ENCODE data around the gene ARID1B. TPM values are rescaled to one million over a fixed set of nuclear protein-coding genes. Genes with fewer than 3 reads are reported as not detected.

The ARID1B gene
- total RNA-seq, 1 experiment from 2014 or later: 35.6 TPM

GRCh38 chr6:157074969-157075368 lies 297.8 kb downstream of the ARID1B start:
- BruUV-seq (replicated peaks): no TSS peak
- POLR2A ChIA-PET: no interaction called here
- H3K4me1 ChIP-seq (ENCODE audit: control insufficient read depth in 1 of 2, insufficient read depth in 2 of 2, low read length in 2 of 2): peaks cover 0 to 6% of the 10 kb centered on the region in 2 experiments; a peak in 2 of 4 replicates
- no peaks in the 10 kb centered on the region for H3K9me2 ChIP-seq (ENCODE audit: insufficient read depth)
- no peaks in the 10 kb centered on the region for H3K36me3 ChIP-seq (ENCODE audit: control insufficient read depth in 1 of 2, insufficient read depth in 2 of 2, low read length in 2 of 2)
- RAD21 ChIA-PET (ENCODE audit: low non-redundant PET in 1 of 2, low total read pairs in 2 of 2, uncharacterized antibody in 2 of 2, unreplicated experiment in 2 of 2): no interaction called here
- CTCF ChIA-PET: no interaction called here
- TF ChIP-seq, protein P1, sequence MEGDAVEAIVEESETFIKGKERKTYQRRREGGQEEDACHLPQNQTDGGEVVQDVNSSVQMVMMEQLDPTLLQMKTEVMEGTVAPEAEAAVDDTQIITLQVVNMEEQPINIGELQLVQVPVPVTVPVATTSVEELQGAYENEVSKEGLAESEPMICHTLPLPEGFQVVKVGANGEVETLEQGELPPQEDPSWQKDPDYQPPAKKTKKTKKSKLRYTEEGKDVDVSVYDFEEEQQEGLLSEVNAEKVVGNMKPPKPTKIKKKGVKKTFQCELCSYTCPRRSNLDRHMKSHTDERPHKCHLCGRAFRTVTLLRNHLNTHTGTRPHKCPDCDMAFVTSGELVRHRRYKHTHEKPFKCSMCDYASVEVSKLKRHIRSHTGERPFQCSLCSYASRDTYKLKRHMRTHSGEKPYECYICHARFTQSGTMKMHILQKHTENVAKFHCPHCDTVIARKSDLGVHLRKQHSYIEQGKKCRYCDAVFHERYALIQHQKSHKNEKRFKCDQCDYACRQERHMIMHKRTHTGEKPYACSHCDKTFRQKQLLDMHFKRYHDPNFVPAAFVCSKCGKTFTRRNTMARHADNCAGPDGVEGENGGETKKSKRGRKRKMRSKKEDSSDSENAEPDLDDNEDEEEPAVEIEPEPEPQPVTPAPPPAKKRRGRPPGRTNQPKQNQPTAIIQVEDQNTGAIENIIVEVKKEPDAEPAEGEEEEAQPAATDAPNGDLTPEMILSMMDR (IDR thresholded peaks at IDR 0.05 in 2 of 3, conservative IDR thresholded peaks at IDR 0.05 in 1 of 3; ENCODE audit: borderline replicate concordance in 1 of 3, insufficient read depth in 1 of 3, low read depth in 2 of 3, low read length in 2 of 3): no peak
- TF ChIP-seq SRF (IDR thresholded peaks at IDR 0.05; ENCODE audit: low read depth) (no peak), JUND (IDR thresholded peaks at IDR 0.05) (no peak), EZH2phosphoT487 (IDR thresholded peaks at IDR 0.05; ENCODE audit: borderline replicate concordance) (no peak), ELF1 (IDR thresholded peaks at IDR 0.05; ENCODE audit: borderline replicate concordance, low read depth) (no peak), YY1 (IDR thresholded peaks at IDR 0.05; ENCODE audit: extremely low read depth, insufficient replicate concordance, low read depth, low read length) (no peak), ZBTB33 (IDR thresholded peaks at IDR 0.05; ENCODE audit: extremely low read depth, insufficient replicate concordance, low read length) (no peak), MAX (IDR thresholded peaks at IDR 0.05) (no peak), ZNF274 (IDR thresholded peaks at IDR 0.05; ENCODE audit: low read depth, low read length) (no peak), TCF7L2 (IDR thresholded peaks at IDR 0.05; ENCODE audit: borderline replicate concordance, extremely low read depth, insufficient read depth, insufficient read length) (no peak), RAD21 (IDR thresholded peaks at IDR 0.05; ENCODE audit: low read depth) (no peak), SP1 (IDR thresholded peaks at IDR 0.05; ENCODE audit: low read depth) (no peak), SIN3A (IDR thresholded peaks at IDR 0.05; ENCODE audit: low read depth) (no peak)
- H3K79me2 ChIP-seq (ENCODE audit: insufficient read depth, low read length): no peaks in the 10 kb centered on the region
- no peaks in the 10 kb centered on the region for H3K9me3 ChIP-seq (ENCODE audit: control insufficient read depth in 1 of 2, insufficient read depth in 1 of 2, low read depth in 1 of 2, low read length in 2 of 2)
- H3K27me3 ChIP-seq (ENCODE audit: insufficient read depth, low read length): no peaks in the 10 kb centered on the region
- H4K20me1 ChIP-seq (ENCODE audit: insufficient read depth): no peaks in the 10 kb centered on the region
- no peak overlapping the region for H3K4me2 ChIP-seq (ENCODE audit: low read length)
- DNase-seq (ENCODE audit: low read depth, low spot score): no peak
- H2AFZ ChIP-seq (ENCODE audit: low read depth, low read length, poor library complexity, severe bottlenecking): no peak overlapping the region
- ATAC-seq: no peak
- no peak overlapping the region for H3K27ac ChIP-seq (ENCODE audit: low read depth, low read length)
- no peak overlapping the region for H3K4me3 ChIP-seq (replicated peaks in 1 of 2; ENCODE audit: low read depth in 1 of 2, low read length in 2 of 2)
- no peak overlapping the region for H3K9ac ChIP-seq (ENCODE audit: low read length)
- intact Hi-C loops (cut with micrococcal nuclease): no loop called here
